Diencephalon (tissue), 1 donor: ENCODE data around the gene VWA7. TPM values are rescaled to one million over a fixed set of nuclear protein-coding genes. Genes with fewer than 3 reads are reported as not detected.

Experiments used
- small RNA-seq: library from RNA; depleted of rRNA; stranded (forward); fragments of <200 nt; gene quantifications from one replicate; pipeline ENCODE3, GENCODE V24; 2014
- total RNA-seq: library from RNA; depleted of rRNA; stranded (reverse); fragments of >200 nt; gene quantifications from one replicate; pipeline ENCODE4 v1.2.3, GENCODE V29; 2014

The VWA7 gene, protein sequence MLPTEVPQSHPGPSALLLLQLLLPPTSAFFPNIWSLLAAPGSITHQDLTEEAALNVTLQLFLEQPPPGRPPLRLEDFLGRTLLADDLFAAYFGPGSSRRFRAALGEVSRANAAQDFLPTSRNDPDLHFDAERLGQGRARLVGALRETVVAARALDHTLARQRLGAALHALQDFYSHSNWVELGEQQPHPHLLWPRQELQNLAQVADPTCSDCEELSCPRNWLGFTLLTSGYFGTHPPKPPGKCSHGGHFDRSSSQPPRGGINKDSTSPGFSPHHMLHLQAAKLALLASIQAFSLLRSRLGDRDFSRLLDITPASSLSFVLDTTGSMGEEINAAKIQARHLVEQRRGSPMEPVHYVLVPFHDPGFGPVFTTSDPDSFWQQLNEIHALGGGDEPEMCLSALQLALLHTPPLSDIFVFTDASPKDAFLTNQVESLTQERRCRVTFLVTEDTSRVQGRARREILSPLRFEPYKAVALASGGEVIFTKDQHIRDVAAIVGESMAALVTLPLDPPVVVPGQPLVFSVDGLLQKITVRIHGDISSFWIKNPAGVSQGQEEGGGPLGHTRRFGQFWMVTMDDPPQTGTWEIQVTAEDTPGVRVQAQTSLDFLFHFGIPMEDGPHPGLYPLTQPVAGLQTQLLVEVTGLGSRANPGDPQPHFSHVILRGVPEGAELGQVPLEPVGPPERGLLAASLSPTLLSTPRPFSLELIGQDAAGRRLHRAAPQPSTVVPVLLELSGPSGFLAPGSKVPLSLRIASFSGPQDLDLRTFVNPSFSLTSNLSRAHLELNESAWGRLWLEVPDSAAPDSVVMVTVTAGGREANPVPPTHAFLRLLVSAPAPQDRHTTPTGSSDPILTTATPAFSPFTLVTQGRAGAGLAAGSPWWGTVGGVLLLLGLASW
- total RNA-seq, result 0.69 TPM

GRCh38 chr6:31776989-31777666 is at the start of gene VWA7:
TSS of gene VWA7 (minus strand) at chr6:31777328. CDS start at chr6:31776779, 549 bp downstream.

DNA sequence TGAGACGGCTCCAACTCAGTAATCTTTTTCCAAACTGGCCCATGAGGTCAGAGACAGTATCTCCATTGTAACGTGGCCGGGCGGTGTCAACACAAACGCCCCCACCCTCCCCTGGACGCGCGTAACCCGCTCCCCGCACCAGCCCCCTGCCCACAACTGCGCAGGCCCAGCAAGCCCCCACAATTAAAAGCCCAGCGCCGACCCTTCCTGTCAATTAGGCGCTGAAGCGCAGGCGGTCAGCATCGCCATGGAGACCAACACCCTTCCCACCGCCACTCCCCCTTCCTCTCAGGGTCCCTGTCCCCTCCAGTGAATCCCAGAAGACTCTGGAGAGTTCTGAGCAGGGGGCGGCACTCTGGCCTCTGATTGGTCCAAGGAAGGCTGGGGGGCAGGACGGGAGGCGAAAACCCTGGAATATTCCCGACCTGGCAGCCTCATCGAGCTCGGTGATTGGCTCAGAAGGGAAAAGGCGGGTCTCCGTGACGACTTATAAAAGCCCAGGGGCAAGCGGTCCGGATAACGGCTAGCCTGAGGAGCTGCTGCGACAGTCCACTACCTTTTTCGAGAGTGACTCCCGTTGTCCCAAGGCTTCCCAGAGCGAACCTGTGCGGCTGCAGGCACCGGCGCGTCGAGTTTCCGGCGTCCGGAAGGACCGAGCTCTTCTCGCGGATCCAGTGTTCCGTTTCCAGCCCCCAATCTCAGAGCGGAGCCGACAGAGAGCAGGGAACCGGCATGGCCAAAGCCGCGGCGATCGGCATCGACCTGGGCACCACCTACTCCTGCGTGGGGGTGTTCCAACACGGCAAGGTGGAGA is 38.1 kb upstream of the VWA7 start, which contains the start of the genes HSPA1A and HSPA1L:
Gene HSPA1A, plus strand, starts transcription at position 519 of the 814 bp plus-strand sequence. Its CDS starts 214 bp downstream, at position 733.
Gene HSPA1L, minus strand, starts transcription at position 259 of the 814 bp plus-strand sequence. CDS start 3,311 bp downstream, outside the sequence.

GRCh38 chr6:31806470-31807272 is 29.5 kb upstream of the VWA7 start, which contains the start of gene LSM2:
TSS of gene LSM2 (minus strand) at chr6:31806966. CDS start at chr6:31806757, 209 bp downstream.

GRCh38 chr6:31795616-31796298 is 18.6 kb upstream of the VWA7 start, which contains the start of gene VARS1:
TSS of gene VARS1 (minus strand) at chr6:31795752. CDS start at chr6:31795217, 535 bp downstream.

GRCh38 chr6:31762356-31762755 is 14.8 kb downstream of the VWA7 start, which contains the start of gene SAPCD1:
TSS of gene SAPCD1 (plus strand) at chr6:31762656. CDS start at chr6:31763055, 399 bp downstream.

DNA sequence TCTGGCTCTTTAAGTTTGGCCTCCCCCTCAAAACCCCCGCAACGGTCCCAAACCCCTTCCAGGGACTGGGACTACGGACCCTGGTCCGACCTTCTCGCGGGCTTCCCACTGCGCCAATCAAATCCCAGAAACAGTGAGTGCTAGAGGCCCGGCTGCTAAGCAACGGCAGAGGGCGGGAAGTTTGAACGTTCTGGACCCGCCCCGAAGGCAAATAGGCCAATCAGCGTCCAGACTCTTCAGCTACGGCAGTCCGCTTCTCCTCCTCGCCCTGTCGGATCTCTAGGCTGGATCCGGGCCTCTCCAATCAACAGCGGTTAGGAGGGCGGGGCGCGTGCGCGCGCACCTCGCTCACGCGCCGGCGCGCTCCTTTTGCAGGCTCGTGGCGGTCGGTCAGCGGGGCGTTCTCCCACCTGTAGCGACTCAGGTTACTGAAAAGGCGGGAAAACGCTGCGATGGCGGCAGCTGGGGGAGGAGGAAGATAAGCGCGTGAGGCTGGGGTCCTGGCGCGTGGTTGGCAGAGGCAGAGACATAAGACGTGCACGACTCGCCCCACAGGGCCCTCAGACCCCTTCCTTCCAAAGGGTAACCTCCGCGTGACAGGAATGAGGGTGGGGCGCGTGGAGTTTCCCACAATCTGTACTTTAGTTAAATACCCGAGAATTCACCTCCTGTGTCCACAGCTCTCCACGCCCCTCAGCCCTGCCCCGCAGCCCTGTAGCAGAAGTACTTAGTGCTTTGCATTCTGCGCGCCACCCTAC is 37.3 kb downstream of the VWA7 start, which contains the start of gene MSH5:
Gene MSH5, plus strand, starts transcription at position 367 of the 758 bp plus-strand sequence. CDS start 462 bp downstream, outside the sequence.

GRCh38 chr6:31736021-31736767 is 40.9 kb downstream of the VWA7 start, which contains the start of gene CLIC1:
TSS of gene CLIC1 (minus strand) at chr6:31736530. CDS start at chr6:31736300, 230 bp downstream.

DNA sequence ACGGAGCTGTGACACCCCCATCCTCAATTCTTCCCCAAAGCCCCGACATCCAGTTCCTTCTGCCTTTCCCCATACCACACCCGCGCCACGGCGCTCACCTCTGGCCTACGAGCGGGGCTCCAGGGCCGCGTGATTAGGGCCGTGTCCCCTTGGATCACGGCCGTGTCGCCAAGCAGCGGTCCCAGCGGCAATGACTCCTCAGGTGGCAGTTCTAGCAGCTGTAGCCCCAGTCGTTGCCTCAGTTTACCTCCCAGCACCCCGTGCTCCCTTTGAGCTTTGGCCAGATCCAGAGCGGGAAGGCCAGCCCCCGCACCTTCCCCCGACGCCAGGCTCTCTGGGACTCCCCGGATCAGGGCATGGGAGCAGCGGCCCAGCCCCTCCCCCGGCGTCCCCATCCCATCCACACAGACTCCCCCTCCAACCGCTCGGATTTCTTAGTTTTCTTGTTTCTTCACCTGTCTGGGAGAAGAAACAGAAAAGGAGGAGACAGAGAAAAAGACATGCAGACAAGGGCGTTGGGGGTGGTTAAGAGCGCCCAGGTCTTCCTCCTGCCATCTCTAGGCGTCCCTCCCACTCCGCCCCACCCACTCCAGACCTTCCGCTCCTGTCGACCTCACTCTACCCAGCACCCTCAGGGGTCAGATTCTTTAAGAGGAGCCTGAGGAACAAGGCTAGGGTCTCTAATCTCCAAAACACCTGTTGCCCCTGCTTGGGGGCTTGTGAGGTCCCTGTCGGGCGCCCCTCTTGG is 48.2 kb downstream of the VWA7 start, which contains the start of gene DDAH2:
Gene DDAH2, minus strand, starts transcription at position 533 of the 748 bp plus-strand sequence. Its CDS starts 138 bp downstream, at position 395.

DNA sequence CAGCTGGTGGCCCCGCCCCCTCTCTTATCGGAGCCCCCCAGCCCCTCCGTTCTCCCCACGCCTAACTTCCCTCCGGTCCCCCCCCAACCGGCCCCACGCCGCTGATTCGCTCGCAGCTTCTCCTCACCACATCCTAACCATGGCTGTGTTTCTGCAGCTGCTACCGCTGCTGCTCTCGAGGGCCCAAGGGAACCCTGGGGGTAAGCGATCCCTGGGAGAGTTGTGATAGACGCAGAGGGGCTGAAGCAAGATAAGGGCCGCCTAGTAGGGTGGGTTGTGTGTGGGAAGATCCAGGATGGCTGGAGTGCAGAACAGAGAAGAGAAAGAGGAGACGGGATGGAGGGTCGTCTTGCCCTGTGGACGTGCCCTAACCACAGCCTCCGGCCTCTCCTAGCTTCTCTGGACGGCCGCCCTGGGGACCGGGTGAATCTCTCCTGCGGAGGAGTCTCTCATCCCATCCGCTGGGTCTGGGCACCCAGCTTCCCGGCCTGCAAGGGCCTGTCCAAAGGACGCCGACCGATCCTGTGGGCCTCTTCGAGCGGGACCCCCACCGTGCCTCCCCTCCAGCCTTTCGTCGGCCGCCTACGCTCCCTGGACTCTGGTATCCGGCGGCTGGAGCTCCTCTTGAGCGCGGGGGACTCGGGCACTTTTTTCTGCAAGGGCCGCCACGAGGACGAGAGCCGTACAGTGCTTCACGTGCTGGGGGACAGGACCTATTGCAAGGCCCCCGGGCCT is 53.7 kb downstream of the VWA7 start, which contains the start of gene MPIG6B:
Gene MPIG6B, plus strand, starts transcription at position 129 of the 735 bp plus-strand sequence. Its CDS starts 11 bp downstream, at position 140.

DNA sequence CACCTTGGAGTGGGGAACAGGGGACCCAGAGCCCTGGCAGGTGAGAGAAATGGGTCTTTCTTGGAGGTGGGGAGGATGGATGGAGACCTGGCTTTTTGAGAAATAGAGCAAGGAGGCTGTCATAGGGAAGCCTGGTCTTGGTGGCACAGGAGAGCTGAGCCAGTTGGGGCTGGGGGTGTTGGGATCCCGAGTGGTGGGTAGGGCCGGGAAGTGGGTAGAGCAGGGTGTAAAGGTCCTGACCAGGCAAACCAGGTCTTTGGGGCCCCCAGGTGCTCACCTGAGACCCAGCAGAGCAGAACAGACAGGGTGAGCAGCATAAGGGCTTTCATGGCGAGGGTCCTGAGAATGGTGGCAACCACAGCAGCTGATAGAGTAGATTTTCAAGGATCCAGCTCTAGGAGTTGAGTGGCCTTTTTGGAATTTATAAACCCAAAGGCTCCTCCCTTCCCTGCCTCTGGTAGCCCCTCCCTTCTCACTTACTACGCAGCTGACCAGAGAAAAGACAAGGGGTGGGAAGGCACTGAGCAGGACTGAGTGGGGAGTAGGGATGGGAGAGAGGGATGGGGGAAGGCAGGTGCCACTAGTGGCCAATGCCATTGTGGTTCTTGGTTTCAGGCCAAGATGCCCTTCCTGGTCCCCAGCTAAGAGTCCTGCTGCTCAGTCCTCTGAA is 55.6 kb downstream of the VWA7 start, which contains the start of gene LY6G6C:
Gene LY6G6C, minus strand, starts transcription at position 396 of the 670 bp plus-strand sequence. Its CDS starts 67 bp downstream, at position 329.

Small RNA genes within 50 kb of the gene (small RNA-seq; reads per million reads assigned to genes)
- not detected for gene MSH5-SAPCD1
- gene RF00019, result not detected
- not detected for gene RNU6-850P
- gene SAPCD1, result not detected

Other genes starting within 250 kb of the VWA7 start
- gene MCCD1, start 248.4 kb downstream of the VWA7 start, total RNA-seq, result not detected
- gene DDX39B, start 235.3 kb downstream of the VWA7 start, total RNA-seq, result 303 TPM
- gene ATP6V1G2, start 230.7 kb downstream of the VWA7 start, total RNA-seq, result 69.4 TPM
- gene NFKBIL1, start 229.7 kb downstream of the VWA7 start, total RNA-seq, result 16.1 TPM
- not detected for gene LTA, start 205.0 kb downstream of the VWA7 start, total RNA-seq
- 0.23 TPM for gene TNF, start 201.8 kb downstream of the VWA7 start, total RNA-seq
- gene LTB, start 194.9 kb downstream of the VWA7 start, total RNA-seq, result 0.46 TPM
- 6.0 TPM for gene LST1, start 191.1 kb downstream of the VWA7 start, total RNA-seq
- not detected for gene NCR3, start 184.3 kb downstream of the VWA7 start, total RNA-seq
- gene AIF1, start 162.1 kb downstream of the VWA7 start, total RNA-seq, result 22.6 TPM
- gene PRRC2A, start 156.6 kb downstream of the VWA7 start, total RNA-seq, result 48.0 TPM
- gene BAG6, start 124.7 kb downstream of the VWA7 start, total RNA-seq, result 174 TPM
- 0.69 TPM for gene APOM, start 121.4 kb downstream of the VWA7 start, total RNA-seq
- gene C6orf47, start 116.5 kb downstream of the VWA7 start, total RNA-seq, result 15.9 TPM
- 12.0 TPM for gene GPANK1, start 112.3 kb downstream of the VWA7 start, total RNA-seq
- 70.1 TPM for gene CSNK2B, start 111.2 kb downstream of the VWA7 start, total RNA-seq
- 3.7 TPM for gene LY6G5B, start 107.4 kb downstream of the VWA7 start, total RNA-seq
- 2.5 TPM for gene LY6G5C, start 96.3 kb downstream of the VWA7 start, total RNA-seq
- gene ABHD16A, start 74.0 kb downstream of the VWA7 start, total RNA-seq, result 47.5 TPM
- not detected for gene LY6G6F, start 70.5 kb downstream of the VWA7 start, total RNA-seq
- not detected for gene LY6G6D, start 62.0 kb downstream of the VWA7 start, total RNA-seq
- not detected for gene LY6G6C, start 55.6 kb downstream of the VWA7 start, total RNA-seq
- gene MPIG6B, start 54.0 kb downstream of the VWA7 start, total RNA-seq, result not detected
- 86.3 TPM for gene DDAH2, start 48.0 kb downstream of the VWA7 start, total RNA-seq
- 44.1 TPM for gene CLIC1, start 40.8 kb downstream of the VWA7 start, total RNA-seq
- 8.8 TPM for gene MSH5, start 37.3 kb downstream of the VWA7 start, total RNA-seq
- 2.1 TPM for gene SAPCD1, start 14.7 kb downstream of the VWA7 start, total RNA-seq
- 36.0 TPM for gene VARS1, start 18.4 kb upstream of the VWA7 start, total RNA-seq
- 23.3 TPM for gene LSM2, start 29.6 kb upstream of the VWA7 start, total RNA-seq
- gene HSPA1L, start 38.0 kb upstream of the VWA7 start, total RNA-seq, result 8.1 TPM
- 190 TPM for gene HSPA1A, start 38.2 kb upstream of the VWA7 start, total RNA-seq
- 176 TPM for gene HSPA1B, start 50.4 kb upstream of the VWA7 start, total RNA-seq
- gene NEU1, start 85.5 kb upstream of the VWA7 start, total RNA-seq, result 18.2 TPM
- gene SLC44A4, start 101.7 kb upstream of the VWA7 start, total RNA-seq, result not detected
- gene EHMT2, start 120.4 kb upstream of the VWA7 start, total RNA-seq, result 78.0 TPM
- 19.4 TPM for gene ZBTB12, start 124.8 kb upstream of the VWA7 start, total RNA-seq
- gene C2, start 150.4 kb upstream of the VWA7 start, total RNA-seq, result 5.3 TPM
- 3.2 TPM for gene CFB, start 168.8 kb upstream of the VWA7 start, total RNA-seq
- gene NELFE, start 181.6 kb upstream of the VWA7 start, total RNA-seq, result 47.5 TPM
- 33.0 TPM for gene SKIC2, start 181.8 kb upstream of the VWA7 start, total RNA-seq
- gene DXO, start 194.8 kb upstream of the VWA7 start, total RNA-seq, result 8.5 TPM
- gene C4A, start 204.7 kb upstream of the VWA7 start, total RNA-seq, result 45.9 TPM
- gene C4B, start 237.5 kb upstream of the VWA7 start, total RNA-seq, result 47.7 TPM